ENCODE measurements around the gene ZBTB20.

ZBTB20 gene

DNA sequence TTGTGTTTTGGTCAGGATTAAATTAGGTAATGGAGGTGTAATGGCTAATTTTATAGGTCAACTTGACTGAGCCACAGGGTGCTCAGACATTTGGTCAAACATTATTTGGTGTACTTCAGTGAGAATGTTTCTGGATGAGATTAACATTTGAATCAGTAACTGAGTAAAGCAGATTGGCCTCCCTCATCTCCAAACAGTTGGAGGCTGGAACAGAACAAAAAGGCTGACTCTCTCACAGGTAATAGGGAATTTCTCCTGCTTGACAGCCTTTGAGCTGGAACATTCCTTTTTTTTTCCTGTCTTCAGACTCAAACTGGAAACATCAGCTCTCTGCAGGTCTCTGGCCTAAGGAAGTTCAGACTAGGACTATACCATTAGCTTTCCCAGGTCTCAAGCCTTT is 280.7 kb downstream of the ZBTB20 start:
- DNase-seq = no peak

- no peak for DNase-seq
These were observed 282.1 kb downstream of the ZBTB20 start for GRCh38 chr3:114864970-114865369.

- no peak for DNase-seq
These were observed 283.2 kb downstream of the ZBTB20 start for GRCh38 chr3:114863848-114864247.

DNA sequence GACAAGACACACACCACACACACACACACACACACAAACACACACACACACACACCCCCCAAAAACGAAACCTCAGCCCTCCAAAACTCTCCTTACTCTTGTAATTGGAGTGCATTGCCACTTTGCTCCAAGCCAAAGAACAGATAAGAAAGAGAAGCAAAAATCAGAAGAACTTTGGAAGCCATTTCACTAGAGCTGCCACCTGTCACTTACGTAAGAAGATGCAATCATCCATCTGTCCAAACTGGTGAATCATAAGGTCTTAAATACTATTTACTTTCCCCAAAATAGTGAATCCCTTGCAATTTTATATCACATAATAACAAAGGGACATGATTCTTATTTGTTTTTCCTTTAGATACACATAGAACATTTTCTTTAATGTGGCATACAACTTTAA is 285.4 kb downstream of the ZBTB20 start:
- no peak for DNase-seq

GRCh38 chr3:114860531-114860930 is 286.6 kb downstream of the ZBTB20 start:
- DNase-seq = no peak

DNA sequence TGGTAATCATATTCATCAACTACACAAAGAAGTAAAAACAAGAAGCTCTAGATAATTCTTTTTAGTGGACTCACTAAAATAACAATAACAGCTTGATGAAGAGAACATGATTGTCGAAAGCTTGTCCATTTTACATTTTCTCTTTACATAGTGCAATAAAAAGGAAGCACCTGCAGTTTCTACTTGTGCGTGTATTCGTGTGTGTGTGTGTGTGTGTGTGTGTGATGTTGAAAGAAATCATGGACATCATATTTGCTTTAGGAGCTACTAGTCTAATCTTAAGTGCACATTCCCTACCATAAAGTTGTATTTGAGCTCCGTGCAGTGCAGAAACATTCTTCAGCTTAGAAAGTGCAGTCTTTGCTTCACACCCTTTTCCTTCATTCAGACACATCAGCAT is 288.8 kb downstream of the ZBTB20 start:
- no peak for DNase-seq

GRCh38 chr3:114857299-114857701 is 289.8 kb downstream of the ZBTB20 start:
- no peak for DNase-seq

DNA sequence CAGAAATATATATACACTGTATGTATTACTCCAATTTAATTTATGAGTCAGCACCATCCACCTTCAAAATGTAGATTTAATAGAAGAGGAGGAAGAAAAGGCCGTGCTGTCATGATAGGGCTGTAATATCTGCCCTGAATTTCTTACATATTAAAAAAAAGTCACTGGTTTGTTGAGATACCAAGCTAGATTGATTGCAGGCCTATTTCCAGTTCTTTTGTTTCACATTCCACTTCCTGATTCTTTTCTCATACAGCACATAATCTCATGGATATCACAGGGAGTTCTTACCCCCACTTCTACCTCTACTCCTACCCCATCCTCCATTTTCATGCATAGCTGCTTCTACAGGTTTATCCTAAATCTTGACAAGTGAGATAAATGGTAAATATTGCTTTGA is 290.3 kb downstream of the ZBTB20 start:
- no peak for DNase-seq

DNA sequence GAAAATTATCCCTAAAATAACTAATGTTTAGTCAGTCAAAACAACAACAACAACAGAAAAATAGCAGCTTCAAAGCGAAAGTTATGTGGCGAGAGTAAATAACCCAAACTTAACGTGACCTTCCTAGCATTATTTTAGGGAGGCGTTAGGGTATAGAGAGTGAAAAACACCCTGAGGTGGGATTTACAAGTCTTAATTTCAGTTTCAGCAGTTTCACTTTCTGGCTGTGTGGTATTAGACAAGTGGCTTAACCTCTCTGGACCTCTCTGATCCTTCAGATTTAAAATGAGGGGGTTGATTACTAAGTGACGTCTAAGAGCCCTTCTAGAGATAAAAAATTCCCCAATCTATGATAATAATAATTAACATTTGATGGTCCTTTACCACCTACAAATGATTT is 291.2 kb downstream of the ZBTB20 start:
- no peak for DNase-seq

DNA sequence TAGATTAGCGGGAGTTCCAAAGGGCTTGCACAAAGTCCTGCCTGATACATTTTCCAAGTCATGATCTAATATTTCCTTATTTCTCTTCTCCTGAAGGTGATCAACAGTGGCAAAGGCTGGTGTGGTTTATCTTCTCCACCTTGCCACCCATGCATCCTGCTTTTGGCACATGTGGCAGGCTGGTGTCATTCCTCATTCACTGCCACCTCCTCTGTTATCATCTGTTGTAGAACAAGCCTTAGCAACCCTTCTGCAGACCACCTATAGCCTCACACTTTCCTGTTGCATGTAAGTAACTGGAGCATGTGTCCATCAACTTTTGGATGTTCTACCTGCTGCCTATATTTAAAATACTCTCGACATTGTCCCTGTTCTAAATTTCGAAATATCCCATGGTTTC is 294.1 kb downstream of the ZBTB20 start:
- DNase-seq = no peak

DNA sequence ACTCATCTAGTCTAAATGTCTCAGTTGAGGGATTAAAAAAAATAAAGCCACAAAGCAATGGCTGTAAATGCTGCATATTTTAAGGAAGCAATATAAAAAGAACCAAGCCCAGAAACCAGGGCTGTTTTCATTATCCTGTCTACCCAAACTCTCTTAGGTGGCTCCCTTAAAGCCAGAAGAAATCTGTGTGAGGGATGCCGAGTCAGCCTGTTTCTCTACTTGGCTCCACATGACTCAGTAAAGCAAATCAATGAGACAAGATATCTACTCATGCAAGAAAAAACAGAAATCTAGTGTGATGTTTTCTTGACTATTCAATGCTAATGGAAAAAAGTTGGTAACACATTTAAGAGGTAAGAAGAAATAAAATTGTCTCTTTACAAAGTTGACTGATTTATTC is 296.2 kb downstream of the ZBTB20 start:
- DNase-seq = no peak

DNA sequence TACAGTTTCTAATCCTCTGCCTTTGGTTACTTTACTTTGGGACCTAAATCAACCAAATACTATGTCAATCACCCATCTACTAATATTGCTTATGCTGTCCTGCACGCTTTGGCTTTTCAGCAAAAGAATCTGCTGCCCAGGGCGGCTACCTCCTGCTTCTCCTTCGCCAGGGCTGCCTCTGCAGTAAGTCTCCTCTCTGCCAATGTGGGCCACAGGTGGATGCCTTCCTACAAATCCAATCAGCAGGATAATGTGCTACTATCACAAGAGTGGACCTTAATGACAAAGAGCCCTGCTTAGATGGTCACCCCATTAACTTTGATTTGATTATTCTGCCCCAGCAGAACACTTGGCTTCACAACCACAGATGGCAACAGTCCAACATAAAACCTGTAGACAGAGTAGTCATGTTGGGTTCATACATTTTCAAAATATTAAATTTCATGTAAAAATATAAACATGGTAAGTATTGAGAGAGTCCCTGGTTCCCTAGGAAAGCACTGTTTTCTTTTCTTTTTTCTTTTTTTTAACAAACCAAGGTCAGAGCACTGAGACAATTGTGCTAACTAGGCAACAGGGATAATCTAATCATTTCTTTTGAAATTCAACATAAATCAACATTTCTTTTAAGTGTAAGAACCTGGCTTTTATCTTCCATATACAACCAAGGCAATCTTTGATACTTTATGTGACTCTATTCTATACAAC is 298.3 kb downstream of the ZBTB20 start:
- DNase-seq = no peak

DNA sequence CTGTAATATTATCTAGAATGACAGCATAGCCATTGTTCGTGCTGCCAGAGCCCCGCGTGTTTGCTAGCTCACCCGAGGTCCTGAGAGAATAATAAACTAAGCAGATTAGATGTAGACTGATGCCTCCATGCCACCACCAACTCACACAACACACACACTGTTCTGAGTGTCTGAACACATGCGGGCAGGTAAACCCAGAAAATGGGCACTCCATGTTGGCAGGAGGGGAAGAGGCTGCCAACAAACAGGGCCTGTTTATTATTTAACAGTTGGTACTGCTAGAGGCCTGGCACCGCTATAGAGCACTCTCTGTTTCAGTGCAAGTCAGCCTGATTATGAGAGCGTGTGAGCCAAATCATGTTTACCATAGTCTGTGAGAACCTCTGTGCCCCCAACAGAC is 299.0 kb downstream of the ZBTB20 start:
- DNase-seq = no peak

DNA sequence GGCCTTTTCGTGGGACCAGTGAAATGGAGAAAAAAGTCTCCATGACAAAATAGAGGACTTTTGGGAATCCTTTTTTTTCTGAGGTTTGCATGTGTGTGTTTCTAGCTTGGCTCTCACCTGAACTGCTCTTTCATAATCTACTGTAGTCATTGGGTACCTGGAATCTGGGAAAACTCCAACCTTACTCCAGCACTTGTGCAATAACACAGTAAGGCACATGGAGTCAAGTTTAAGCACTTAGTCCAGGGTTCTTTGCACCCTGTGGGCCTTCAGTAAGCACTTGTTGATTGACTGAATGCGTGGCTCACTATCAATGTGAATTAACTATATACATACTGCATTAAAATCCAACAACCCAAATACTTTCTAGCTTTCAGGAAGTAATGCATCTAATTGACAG is 299.5 kb downstream of the ZBTB20 start:
- DNase-seq = no peak

DNA sequence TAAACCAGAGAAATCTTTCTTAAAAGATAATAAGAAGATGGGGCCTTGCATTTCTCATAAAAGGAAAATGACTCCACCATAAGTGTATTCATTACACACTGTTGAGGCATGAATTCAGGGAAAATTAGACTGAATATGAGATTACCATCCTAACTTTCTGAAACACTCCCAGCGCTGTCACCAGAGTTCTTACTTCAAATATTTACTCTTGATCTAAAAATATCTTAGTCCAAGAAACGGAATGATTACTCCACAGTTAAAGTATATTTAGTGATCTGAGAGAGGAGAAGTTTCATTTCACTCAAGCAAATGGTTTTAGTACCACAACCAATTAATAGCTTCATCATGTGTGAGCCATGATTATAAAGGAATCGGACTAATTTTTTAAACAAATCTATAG is 300.3 kb downstream of the ZBTB20 start:
- DNase-seq = no peak

DNA sequence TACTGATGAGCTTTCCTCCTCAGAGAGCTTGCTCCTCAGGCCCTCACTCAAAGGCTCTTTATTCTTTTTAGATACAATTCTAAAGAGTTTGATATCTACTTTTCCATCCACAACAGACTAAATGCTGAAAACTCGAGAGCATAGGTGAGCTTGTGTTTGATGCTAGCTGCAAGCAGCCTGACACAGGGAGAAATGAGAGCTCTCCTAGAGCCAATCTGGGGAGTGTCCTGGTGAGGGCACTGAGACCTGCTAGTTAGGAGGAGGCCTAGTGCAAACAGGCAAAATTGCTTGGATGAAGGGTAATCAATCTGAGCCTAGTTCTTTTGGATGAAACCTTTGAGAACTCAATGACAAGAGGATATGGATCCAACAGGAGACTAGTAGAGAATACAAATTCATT is 300.8 kb downstream of the ZBTB20 start:
- DNase-seq = no peak

DNA sequence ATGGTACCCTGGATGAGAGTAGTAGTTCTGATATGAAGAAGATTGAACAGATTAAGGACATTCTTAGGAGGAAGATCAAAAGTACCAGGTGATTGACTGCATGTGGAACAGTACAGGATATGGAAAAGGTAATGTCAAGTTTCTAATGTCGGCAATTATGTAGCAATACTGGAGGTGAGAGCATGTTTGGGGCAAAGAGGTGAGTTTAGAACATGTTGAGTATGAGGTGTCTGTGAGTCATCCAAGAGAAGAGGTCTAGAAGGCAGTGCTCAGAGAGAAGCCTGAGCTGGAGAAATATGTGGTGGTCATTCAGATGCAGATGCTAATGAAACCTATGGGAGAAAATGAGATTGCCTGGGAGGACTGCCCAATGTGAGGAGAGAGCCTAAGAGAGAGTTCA is 305.6 kb downstream of the ZBTB20 start:
- no peak for DNase-seq

DNA sequence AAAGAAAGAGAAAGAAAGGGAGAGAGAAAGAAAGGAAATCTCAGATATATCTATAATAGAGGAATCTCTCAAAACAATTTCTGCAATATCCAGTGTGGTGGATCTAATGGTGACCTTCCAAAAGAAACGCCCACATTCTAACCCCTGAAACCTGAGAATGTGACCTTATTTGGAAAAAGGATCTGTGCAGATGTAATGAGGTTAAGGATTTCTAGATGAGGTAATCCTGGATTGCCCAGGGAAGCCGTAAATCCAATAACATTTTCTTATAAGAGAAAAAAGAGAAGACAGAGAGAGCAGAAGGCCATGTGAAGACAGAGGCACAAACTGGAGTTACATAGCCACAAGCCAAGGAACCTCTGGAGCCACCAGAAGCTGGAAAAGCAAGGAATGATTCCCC is 307.6 kb downstream of the ZBTB20 start:
- DNase-seq = no peak

DNA sequence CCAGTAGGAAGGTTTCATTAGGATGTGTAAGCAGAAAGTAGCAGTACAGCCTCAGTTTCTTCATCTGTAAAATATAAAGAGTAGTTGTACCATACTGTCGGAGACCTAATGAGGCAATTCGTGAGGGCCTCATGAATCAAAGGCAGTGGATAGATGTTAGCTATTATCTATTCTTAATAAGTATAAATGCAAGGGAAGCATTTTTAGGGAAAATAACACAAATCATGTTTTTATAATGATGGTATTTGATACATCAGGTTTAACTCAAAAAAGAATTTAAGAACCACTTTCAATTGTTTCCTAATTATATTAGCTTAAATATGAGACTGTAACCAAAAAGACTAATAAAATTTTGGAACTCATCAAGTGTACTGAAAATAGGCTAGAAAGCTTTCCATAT is 309.1 kb downstream of the ZBTB20 start:
- no peak for DNase-seq

- no peak for DNase-seq
These were observed 312.7 kb downstream of the ZBTB20 start for GRCh38 chr3:114834175-114834940.

DNA sequence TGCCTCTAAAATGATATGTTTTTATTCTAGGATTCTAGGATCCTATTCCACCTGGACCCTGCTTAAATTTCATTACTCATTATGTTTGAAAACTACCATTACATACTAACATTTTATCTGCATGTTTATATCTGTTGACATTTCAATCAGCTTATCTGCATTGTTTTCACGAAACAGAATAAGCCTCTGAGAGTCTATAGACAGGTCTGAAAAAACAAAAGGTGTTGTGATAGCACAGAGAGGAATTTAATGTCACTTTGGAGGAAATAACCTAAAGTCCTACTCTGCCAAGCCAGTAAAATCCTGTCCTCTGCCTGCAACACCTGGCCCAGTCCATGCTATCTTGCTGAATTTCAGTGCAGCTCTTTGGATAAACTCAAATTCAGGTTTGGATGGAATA is 315.2 kb downstream of the ZBTB20 start:
- no peak for DNase-seq

DNA sequence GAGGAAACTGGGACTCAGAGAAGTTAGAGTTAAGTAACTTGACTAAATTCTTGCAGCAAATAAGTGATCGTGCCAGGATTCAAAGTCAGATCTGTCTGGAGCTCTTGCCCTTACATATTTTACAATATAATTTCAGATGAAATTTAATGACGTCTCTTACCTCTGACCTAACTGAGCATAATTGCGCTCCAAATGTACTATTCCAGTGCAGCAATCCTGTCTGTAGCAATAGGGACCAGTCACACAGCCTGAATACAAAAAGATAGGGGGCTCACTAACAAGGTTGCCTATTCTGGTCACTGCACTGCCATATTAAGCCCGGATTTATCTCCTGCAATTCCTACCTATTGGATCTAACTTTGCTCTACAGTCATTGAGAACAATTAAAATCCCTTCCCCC is 316.4 kb downstream of the ZBTB20 start:
- no peak for DNase-seq

DNA sequence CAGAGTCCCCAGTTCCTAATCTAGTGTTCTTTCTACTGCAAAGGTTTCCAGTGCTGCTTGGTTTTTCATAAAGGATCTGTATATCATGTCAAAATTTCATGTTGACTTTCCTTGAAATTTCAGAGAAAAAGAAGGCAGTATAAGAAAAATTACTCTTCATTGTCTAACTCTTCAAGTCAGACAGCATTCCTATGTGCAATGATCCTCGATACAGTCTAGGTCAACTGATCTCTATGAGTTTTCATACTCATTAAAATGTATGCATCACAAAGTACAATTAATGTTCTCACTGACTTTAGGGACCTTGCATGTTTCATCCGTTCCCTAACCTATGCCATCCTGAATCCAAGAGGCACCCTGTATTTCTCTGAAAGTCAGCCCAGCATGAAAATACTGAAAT is 317.3 kb downstream of the ZBTB20 start:
- DNase-seq = no peak

DNA sequence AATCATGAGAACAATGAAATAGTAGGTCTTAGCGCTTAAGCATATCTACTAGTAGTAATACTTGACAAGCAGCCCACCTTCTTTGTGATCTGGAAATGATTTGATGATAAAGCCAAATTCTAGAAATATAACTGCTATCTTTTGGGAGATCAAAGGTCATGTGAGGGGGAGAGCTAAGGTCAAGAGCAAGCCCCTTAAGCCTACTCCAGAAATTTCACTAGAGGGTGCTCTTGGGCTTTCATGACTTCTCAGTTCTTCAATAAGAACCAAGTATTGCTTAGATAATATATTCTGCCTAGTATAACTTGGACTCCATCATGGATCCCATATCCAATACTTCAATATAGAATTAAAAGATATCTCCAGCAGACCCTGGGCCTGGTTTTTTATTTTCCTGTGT is 319.6 kb downstream of the ZBTB20 start:
- DNase-seq = no peak

- DNase-seq = no peak
These were observed 323.1 kb downstream of the ZBTB20 start for GRCh38 chr3:114824014-114824413.
